IgD-negative memory B cell (primary cell): ENCODE results near the gene TMEM53. TPM values are rescaled to one million over a fixed set of nuclear protein-coding genes. Genes with fewer than 3 reads are reported as not detected.

Experiments
- H3K27ac Mint-ChIP-seq, 3 donors: one replicate each; pipeline ENCODE4 v1.8.0; 2020 to 2022; ENCODE audit warnings: mild to moderate bottlenecking in 3 of 3, mixed read lengths in 3 of 3, moderate library complexity in 1 of 3
- H3K27me3 Mint-ChIP-seq: one replicate; pipeline ENCODE4 v1.8.0; 2021; ENCODE audit warnings: mixed read lengths
- H3K36me3 Mint-ChIP-seq: one replicate; pipeline ENCODE4 v1.8.0; 2020; ENCODE audit warnings: mild to moderate bottlenecking, mixed read lengths
- H3K4me1 Mint-ChIP-seq, 3 donors: one replicate each; pipeline ENCODE4 v1.8.0; 2020 to 2022; ENCODE audit warnings: mixed read lengths in 3 of 3, mild to moderate bottlenecking in 1 of 3
- H3K4me3 Mint-ChIP-seq, 4 donors: one replicate each; pipeline ENCODE4 v1.8.0; 2020 to 2022; ENCODE audit warnings: mild to moderate bottlenecking in 4 of 4, mixed read lengths in 4 of 4, moderate library complexity in 3 of 4
- H3K9me3 Mint-ChIP-seq, 3 donors: one replicate each; pipeline ENCODE4 v1.8.0; 2020 to 2021; ENCODE audit warnings: mixed read lengths in 3 of 3, mild to moderate bottlenecking in 1 of 3
- polyA plus RNA-seq: library from polyadenylated mRNA; unstranded; fragments of 300-500 nt; fragmentation: Illumina TruSeq; gene quantifications from one replicate; pipeline ENCODE4 v1.2.3, GENCODE V29; 2021

Gene TMEM53
- polyA plus RNA-seq = 11.5 TPM

DNA sequence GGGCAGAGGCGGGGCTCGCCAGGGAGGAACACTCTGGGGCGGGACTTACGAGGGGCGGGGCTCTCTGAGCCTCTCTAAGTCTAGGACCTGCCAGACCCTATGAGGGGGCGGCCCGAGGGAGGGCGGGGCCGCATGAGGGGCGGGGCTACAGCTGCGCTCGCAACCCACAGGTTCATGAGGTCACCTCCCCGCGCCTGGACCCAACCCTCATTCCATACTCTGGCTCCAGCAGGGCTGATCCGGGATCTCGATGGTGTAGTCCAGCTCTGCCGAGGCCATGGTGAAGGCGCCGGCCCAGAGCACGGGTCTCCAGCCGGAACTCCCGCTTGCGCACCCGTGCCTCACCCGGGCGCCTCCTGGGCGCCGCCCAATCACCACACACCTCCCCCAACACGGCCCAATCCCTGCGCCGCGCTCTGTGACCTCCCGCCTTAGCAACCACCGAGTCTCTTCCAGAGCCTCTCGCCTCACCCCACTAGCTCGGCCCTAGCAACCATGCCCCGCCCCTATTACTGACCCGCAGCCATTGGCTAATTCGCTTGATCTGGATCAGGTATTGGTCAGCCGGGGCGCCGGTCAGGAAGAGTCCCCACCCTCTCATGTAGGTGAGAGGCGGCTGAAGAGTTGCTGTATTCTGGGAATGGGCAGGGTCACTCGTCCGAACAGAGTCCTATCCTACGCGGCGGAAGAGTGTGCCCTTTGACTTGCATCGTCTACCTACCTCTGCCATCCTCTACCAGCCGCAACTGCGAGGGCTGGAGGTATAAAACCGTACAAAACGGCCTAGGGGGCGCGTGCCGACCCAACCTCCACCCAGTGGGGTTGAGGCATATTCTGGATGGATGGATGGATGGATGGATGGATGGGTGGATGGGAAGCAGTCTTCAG lies at the start of gene TMEM53, which contains the start of gene ARMH1:
Gene TMEM53 (minus strand): TSS at position 369 of the 888 bp plus-strand sequence. CDS start 90 bp downstream, at position 279.
Gene ARMH1 (plus strand): TSS at position 602 of the 888 bp plus-strand sequence. CDS start 14,984 bp downstream, outside the sequence.
- peaks cover 2% of the 10 kb centered on the region for H3K27me3 Mint-ChIP-seq
- no peaks in the 10 kb centered on the region for H3K9me3 Mint-ChIP-seq
- no peaks in the 10 kb centered on the region for H3K36me3 Mint-ChIP-seq
- peak within 1 kb of the TSS; percentile 81 to 95 (median 84) for H3K27ac Mint-ChIP-seq
- H3K4me1 Mint-ChIP-seq = peaks cover 15 to 25% (median 15%) of the 10 kb centered on the region in 3 donors
- peak within 1 kb of the TSS; percentile 85 to 94 (median 91) for H3K4me3 Mint-ChIP-seq

DNA sequence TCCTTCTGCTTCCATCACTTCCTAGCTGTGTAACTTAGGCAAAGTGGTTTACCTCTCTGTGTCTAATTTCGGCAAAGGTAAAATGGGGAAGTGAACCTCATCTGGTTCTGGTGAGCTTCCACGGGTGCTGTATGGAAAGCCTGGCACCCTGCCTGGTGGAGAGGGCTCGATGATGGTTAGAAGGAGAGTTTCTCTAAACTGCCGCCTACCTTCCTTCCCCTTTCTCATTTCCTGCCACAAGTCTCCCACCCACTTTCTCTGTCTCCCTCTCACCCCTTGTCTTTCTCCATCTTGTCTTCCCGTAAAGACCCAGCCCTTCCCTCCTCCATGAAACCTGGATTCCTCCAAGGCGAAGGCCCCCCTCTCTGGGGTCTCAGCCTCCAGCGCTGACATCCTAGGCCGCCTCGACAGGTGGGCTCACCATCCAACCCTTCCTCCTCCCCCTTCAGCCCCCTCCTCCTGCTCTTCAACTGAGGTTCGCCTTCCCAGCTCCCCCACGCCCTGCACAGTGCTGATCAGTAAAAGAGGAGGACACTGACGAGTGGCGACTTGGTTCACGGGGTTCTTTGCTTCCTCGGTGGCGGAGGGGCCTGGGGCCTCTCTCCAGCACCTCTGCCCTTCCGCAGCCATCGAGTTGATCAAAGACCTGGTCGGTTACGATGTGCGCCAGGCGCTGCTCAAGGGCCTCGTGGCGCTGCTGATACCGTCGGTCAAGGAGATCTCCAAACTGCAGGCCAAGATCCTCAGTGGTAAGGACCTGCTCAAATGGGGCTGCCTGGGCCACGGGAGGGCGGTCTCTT lies 49.4 kb upstream of the TMEM53 start:
- H3K9me3 Mint-ChIP-seq = no peaks in the 10 kb centered on the region
- H3K4me3 Mint-ChIP-seq = peak overlapping the region; percentile 61 to 95 (median 77)
- peaks cover 24 to 39% (median 30%) of the 10 kb centered on the region in 3 donors for H3K4me1 Mint-ChIP-seq
- no peaks in the 10 kb centered on the region for H3K36me3 Mint-ChIP-seq
- H3K27me3 Mint-ChIP-seq = no peaks in the 10 kb centered on the region
- H3K27ac Mint-ChIP-seq = peak overlapping the region; percentile 94 to 98 (median 95)

GRCh38 chr1:44723064-44723463 lies 48.8 kb upstream of the TMEM53 start:
- Mint-ChIP-seq H3K4me3 (peak overlapping the region; percentile 61 to 95 (median 77)), H3K9me3 (no peaks in the 10 kb centered on the region), H3K4me1 (peaks cover 24 to 43% (median 30%) of the 10 kb centered on the region in 3 donors), H3K36me3 (no peaks in the 10 kb centered on the region), H3K27ac (peak overlapping the region; percentile 94 to 98 (median 95)), H3K27me3 (no peaks in the 10 kb centered on the region)

- Mint-ChIP-seq H3K36me3 (no peaks in the 10 kb centered on the region), H3K4me1 (peaks cover 24 to 45% (median 30%) of the 10 kb centered on the region in 3 donors), H3K9me3 (no peaks in the 10 kb centered on the region), H3K4me3 (peak overlapping the region; percentile 35 to 93 (median 61)), H3K27ac (peak overlapping the region; percentile 82 to 99 (median 99)), H3K27me3 (no peaks in the 10 kb centered on the region)
Measured at GRCh38 chr1:44721485-44722361, 47.4 kb upstream of the TMEM53 start.

DNA sequence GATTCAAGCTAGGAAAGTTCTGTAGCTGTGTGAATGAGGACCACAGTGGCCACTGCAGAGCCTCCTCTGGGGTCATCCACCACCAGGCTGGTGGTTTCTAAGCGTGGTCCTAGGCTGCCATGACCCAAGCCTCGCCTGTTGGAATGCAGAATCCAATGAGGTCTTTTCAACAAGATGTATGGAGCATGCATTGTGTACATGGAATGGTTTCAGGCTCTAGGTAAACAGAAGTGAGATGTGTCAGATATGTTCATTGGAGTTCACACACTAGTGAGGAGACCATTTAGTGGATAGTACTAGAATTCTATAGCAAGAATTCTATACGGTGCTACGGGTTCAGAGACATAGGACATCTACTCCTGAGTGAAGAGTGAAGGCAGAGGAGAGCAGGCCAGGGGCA lies 46.0 kb upstream of the TMEM53 start:
- no peaks in the 10 kb centered on the region for H3K36me3 Mint-ChIP-seq
- H3K9me3 Mint-ChIP-seq = no peaks in the 10 kb centered on the region
- no peaks in the 10 kb centered on the region for H3K27me3 Mint-ChIP-seq
- peak overlapping the region in 2 of 3 donors; percentile 82 to 99 for H3K27ac Mint-ChIP-seq
- peaks cover 33 to 49% (median 36%) of the 10 kb centered on the region in 3 donors for H3K4me1 Mint-ChIP-seq
- peak overlapping the region in 1 of 4 donors; percentile 93 for H3K4me3 Mint-ChIP-seq

DNA sequence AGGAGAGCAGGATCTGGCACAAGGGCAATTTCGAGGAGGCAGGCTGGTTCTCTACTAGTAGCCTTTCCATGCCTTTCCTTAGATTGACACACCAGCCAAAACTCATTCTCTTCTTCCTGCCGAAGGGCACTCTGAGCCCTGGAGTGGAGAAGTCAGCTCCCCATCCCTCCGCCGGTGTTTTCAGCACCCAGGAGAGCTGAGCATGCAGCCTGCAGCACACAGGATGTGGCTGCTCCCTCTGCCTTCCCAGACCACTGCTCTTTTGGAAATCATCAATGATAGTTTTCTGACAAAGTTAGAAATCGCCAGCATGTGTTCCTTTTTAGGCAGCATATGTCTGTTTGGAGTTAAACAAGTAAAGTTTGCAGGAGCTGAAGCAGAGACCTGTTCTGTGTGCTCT lies 45.0 kb upstream of the TMEM53 start:
- H3K4me3 Mint-ChIP-seq = peak overlapping the region in 1 of 4 donors; percentile 81
- peak overlapping the region in 2 of 3 donors; percentile 35 to 39 for H3K27ac Mint-ChIP-seq
- no peaks in the 10 kb centered on the region for H3K9me3 Mint-ChIP-seq
- peaks cover 40 to 50% (median 41%) of the 10 kb centered on the region in 3 donors for H3K4me1 Mint-ChIP-seq
- no peaks in the 10 kb centered on the region for H3K27me3 Mint-ChIP-seq
- no peaks in the 10 kb centered on the region for H3K36me3 Mint-ChIP-seq

GRCh38 chr1:44718091-44718490 lies 43.8 kb upstream of the TMEM53 start:
- Mint-ChIP-seq H3K4me1 (peaks cover 41 to 49% (median 42%) of the 10 kb centered on the region in 3 donors), H3K27me3 (no peaks in the 10 kb centered on the region), H3K27ac (no peak overlapping the region), H3K36me3 (no peaks in the 10 kb centered on the region), H3K9me3 (no peaks in the 10 kb centered on the region), H3K4me3 (no peak overlapping the region)

DNA sequence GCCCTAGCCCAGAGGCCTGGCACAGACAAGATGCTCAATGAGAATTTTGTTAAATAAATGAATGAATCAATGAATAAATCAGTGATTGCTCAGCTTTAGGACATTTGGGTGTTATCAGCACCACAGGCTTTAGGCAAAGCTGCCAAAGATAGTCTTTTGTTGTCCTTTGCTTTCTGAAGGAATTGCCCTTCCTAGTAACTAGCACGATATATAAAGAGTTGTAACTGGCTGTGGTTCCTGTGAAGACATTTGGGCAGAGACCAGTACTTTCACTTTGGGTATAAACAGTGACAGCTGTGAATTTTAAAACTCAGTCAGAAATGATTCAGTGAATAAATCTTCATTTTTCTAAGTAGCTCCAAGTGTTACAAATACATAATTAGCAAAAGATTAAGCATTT lies 43.4 kb upstream of the TMEM53 start:
- H3K4me3 Mint-ChIP-seq = no peak overlapping the region
- peaks cover 40 to 48% (median 40%) of the 10 kb centered on the region in 3 donors for H3K4me1 Mint-ChIP-seq
- H3K27me3 Mint-ChIP-seq = no peaks in the 10 kb centered on the region
- no peaks in the 10 kb centered on the region for H3K9me3 Mint-ChIP-seq
- H3K36me3 Mint-ChIP-seq = no peaks in the 10 kb centered on the region
- no peak overlapping the region for H3K27ac Mint-ChIP-seq

- Mint-ChIP-seq H3K4me1 (peaks cover 39 to 48% (median 41%) of the 10 kb centered on the region in 3 donors), H3K9me3 (no peaks in the 10 kb centered on the region), H3K27ac (no peak overlapping the region), H3K27me3 (no peaks in the 10 kb centered on the region), H3K4me3 (no peak overlapping the region), H3K36me3 (no peaks in the 10 kb centered on the region)
Measured at GRCh38 chr1:44717156-44717555, 42.9 kb upstream of the TMEM53 start.

GRCh38 chr1:44714944-44715571 lies 40.8 kb upstream of the TMEM53 start:
- peak overlapping the region; percentile 32 to 94 (median 88) for H3K27ac Mint-ChIP-seq
- H3K4me1 Mint-ChIP-seq = peaks cover 30 to 35% (median 31%) of the 10 kb centered on the region in 3 donors
- peak overlapping the region in 3 of 4 donors; percentile 75 to 90 (median 86) for H3K4me3 Mint-ChIP-seq

DNA sequence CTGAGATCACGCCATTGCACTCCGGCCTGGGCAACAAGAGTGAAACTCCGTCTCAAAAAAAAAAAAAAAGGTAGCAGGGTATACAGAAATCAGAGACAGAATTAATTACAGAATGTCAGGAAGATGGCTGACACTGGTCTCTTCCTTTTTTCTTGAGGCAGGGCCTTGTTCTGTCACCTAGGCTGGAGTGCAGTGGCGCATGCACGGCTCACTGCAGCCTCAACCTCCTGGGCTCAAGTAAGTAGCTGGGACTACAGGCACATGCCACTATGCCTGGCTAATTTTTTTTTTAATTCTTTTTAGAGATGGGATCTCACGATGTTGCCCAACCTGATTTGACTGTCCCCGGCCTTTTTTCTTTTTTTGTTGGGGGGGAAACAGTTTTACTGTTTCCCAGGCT lies 40.3 kb upstream of the TMEM53 start:
- Mint-ChIP-seq H3K36me3 (no peaks in the 10 kb centered on the region), H3K27me3 (no peaks in the 10 kb centered on the region), H3K4me3 (peak overlapping the region in 3 of 4 donors; percentile 75 to 90 (median 86)), H3K9me3 (no peaks in the 10 kb centered on the region), H3K27ac (peak overlapping the region; percentile 32 to 94 (median 88)), H3K4me1 (peaks cover 29 to 35% (median 31%) of the 10 kb centered on the region in 3 donors)

More at GRCh38 chr1:44714944-44715571, 40.8 kb upstream of the TMEM53 start:
- no peaks in the 10 kb centered on the region for H3K36me3 Mint-ChIP-seq
- H3K9me3 Mint-ChIP-seq = no peaks in the 10 kb centered on the region
- H3K27me3 Mint-ChIP-seq = no peaks in the 10 kb centered on the region

DNA sequence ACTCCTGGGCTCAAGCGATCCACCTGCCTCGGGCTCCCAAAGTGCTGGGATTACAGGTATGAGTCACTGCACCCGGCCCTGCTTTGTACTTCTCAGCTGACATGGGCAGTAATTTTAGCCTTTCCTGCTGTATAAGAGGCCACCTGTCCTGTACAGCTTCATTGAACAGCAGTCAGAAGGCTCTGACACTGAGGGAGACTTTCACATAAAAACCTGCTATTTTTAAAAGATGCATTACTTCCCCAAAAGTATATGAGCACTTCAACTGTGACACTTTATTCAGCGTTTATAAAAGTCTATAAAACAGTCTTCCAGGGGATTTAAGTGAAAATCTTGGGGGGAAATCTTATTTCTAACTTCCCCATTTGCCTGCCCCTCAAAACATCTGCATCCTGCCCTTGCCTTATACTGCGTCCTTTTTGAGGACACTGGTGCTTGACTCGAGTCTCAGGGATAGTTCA lies 39.1 kb upstream of the TMEM53 start:
- peaks cover 33 to 37% (median 34%) of the 10 kb centered on the region in 3 donors for H3K4me1 Mint-ChIP-seq
- peak overlapping the region; percentile 41 to 88 (median 82) for H3K4me3 Mint-ChIP-seq
- H3K9me3 Mint-ChIP-seq = no peaks in the 10 kb centered on the region
- H3K36me3 Mint-ChIP-seq = peaks cover 2% of the 10 kb centered on the region
- no peaks in the 10 kb centered on the region for H3K27me3 Mint-ChIP-seq
- H3K27ac Mint-ChIP-seq = peak overlapping the region; percentile 76 to 96 (median 85)

DNA sequence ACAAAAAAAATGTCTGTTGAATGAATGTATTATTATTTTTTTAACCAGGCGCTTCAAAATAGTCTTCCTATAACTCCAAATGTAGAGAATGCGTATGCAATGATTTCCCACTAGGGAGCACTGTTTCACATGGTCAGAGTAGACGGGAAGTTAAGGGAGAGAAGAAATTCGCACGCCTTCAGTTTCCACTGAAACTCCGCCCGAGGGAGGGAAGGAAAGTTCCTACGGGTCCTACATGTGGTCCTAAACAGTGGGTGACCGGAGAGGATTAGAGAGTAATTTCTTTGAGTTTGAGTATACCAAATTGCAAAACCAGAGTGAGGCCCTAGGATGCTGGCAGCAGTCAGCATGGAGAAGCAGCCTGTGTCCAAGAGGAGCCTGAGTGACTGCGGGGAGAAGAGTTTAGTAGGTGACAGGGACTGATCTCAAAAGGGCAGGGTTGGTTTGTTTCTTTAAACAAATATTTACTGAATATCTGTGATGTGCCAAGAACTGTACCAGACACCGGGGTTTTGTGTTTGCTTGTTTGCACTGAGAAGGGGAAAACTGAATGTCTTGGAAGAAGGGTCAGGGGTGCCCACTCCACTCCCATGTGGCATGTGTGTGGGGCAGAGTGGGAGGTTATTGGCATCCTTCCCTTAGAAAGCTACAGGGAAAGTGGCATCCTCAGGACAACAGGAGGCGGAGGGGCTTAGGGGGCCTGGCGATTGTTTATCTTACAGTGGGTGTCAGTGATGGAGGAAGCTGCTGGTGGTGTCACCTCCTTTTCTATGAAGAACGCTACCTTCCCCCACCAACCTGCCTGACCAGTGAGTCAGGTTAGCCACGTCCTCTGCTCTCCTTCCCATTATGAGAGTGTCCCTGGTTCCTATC lies 33.9 kb upstream of the TMEM53 start:
- no peaks in the 10 kb centered on the region for H3K9me3 Mint-ChIP-seq
- peak overlapping the region; percentile 11 to 76 (median 54) for H3K4me3 Mint-ChIP-seq
- no peaks in the 10 kb centered on the region for H3K27me3 Mint-ChIP-seq
- peaks cover 2% of the 10 kb centered on the region for H3K36me3 Mint-ChIP-seq
- H3K4me1 Mint-ChIP-seq = peaks cover 14 to 19% (median 17%) of the 10 kb centered on the region in 3 donors
- peak overlapping the region in 1 of 3 donors; percentile 38 for H3K27ac Mint-ChIP-seq
